HG02943 (cell line): Measurements from ENCODE around the gene SSRP1.

Experiments
- ATAC-seq: cut with Tn5 transposase; IDR thresholded peaks from one replicate; pipeline ENCODE4 v1.9.1; 2021; ENCODE audit warnings: mild to moderate bottlenecking, low read depth, moderate library complexity; ENCODE audit not compliant: unreplicated experiment

SSRP1 gene

GRCh38 chr11:57276971-57277675, 58.6 kb downstream of the SSRP1 start:
- ATAC-seq: no peak

- no peak for ATAC-seq
These were observed 59.3 kb downstream of the SSRP1 start for GRCh38 chr11:57276169-57276970.
